H54 (cell line): ENCODE results near the gene SUN2.
"Not testable (repeated sequence)": the region's sequence is repeated elsewhere in the genome, so short reads cannot be mapped to it uniquely, and the experiment has no call there.

Experiments
- DNase-seq: peaks from one replicate; pipeline ENCODE4 v3.0.0; 2011; ENCODE audit warnings: low spot score, mixed read lengths; ENCODE audit not compliant: insufficient read length
- FAIRE-seq: peaks from 3 replicates; lab custom pipeline; 2011; peaks lifted over from hg19 to GRCh38; lab: Jason Lieb, UNC
- POLR2A ChIP-seq: IDR thresholded peaks from 2 replicates; pipeline ENCODE4 v1.6.1; 2011; ENCODE audit warnings: low read depth, mild to moderate bottlenecking, low read length

The SUN2 gene, protein sequence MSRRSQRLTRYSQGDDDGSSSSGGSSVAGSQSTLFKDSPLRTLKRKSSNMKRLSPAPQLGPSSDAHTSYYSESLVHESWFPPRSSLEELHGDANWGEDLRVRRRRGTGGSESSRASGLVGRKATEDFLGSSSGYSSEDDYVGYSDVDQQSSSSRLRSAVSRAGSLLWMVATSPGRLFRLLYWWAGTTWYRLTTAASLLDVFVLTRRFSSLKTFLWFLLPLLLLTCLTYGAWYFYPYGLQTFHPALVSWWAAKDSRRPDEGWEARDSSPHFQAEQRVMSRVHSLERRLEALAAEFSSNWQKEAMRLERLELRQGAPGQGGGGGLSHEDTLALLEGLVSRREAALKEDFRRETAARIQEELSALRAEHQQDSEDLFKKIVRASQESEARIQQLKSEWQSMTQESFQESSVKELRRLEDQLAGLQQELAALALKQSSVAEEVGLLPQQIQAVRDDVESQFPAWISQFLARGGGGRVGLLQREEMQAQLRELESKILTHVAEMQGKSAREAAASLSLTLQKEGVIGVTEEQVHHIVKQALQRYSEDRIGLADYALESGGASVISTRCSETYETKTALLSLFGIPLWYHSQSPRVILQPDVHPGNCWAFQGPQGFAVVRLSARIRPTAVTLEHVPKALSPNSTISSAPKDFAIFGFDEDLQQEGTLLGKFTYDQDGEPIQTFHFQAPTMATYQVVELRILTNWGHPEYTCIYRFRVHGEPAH

DNA sequence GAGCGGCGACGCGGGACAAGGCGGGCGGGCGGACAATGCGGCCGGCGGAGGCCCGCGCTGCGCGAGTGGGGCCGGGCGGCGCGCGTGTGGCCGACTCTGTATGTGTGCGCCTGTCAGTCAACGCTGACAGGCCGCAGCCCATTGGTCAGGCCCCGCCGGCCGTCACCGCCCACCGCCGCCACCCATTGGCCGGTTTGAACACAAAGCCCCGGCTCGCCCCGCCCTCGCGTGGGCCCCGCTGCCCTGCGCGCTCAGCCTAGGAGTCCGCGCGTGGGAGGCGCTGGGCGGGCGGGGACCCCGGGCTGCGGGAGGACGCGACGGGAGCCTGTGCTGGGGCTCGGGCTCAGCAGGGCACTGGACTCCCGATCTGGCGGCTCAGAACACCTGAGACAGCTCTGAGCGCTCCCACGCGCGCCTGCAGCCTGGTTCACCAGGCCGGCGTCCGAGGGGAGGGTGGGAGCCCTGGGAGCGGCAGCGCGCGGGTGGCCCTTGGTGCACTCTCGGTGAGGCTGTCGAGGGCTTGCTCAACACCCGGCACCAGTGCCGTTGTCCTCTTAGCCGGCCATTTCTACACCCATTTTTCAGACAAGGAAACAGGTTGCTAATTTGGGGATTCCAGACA lies at the start of gene SUN2:
SUN2 (minus strand) TSS at position 88 of the 622 bp plus-strand sequence. CDS start 3,370 bp downstream, outside the sequence.
- TF ChIP-seq POLR2A = peak; percentile 34
- FAIRE-seq = no peak
- DNase-seq = peak; percentile 72

DNA sequence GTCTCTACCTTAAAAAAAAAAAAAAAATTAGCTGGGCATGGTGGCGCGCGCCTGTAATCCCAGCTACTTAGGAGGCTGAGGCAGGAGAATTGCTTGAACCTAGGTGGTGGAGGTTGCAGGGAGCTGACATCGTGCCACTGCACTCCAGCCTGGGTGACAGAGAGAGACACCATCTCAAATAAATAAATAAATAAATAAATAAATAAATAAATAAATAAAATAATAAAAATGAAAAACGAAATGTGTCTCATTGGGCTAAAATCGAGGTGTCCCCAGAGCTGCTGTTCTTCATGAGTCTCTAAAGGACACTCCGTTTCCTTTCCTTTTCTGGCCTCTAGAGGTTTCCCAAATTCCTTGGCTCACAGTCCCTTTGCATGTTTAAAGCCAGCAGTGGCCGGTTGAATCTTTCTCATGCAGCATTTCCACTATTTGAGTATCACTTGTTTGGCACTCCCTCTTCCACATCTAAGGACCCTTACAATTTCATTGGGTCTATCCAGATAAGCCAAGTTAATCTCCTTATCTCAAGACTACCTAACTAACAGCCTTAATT lies 49.3 kb upstream of the SUN2 start:
- not testable (repeated sequence) for FAIRE-seq, DNase-seq

DNA sequence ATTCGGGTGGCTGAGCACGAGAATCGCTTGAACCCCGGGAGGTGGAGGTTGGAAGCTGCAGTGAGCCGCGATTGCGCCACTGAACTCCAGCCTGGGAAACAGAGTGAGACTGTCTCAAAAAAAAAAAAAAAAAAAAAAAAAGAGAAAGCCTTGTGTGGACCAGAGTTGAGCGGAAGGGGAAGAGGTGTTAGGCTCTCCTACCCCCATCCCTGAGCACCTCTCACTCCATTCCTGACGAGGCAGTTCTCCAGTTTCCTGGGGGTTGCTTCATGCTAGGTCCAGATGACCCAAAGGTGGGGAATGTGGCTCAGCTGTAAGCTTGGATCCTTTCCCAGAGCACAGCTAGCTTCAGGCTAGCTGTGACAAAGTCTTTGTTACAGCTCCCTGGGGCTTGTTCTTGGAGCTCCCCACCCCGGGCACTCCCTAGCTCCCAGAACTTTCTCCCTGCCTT lies 46.9 kb upstream of the SUN2 start:
- DNase-seq (peak; percentile 79), FAIRE-seq (peak; percentile 62)
- TF ChIP-seq POLR2A = no peak

DNA sequence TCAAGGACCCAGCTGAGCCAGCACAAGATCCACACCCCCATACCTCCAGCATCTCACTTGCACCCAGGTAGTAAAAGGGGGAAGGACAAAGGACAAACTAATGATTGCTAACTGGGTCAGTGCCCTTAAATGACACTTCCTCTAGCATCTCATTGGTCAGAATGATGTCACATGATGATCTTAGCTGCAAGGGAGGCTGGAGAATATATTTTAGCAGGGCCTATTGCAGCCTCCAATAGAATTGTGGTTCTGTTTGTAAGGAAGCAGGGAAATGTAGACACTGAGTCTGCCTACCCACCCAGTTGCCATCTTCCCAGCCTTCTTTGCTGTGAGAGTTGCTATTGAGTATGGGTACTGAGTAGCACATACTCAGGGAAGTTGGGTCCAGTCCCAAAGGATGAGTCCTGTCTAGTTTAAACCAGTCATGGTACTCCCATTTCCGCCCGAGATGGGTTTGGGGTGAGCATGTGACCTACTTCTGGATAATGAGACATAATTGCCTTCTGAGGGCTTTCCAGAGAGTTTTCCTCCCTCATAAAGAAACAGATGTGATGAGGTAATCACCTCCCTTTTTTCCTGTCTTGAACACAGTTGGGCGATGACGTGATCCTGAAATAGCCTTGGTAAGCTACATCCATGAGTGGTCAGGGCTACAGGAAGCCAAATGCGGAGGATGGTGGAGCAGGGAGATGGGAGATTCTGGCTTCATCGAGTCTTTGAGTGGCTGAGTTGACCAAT lies 43.6 kb upstream of the SUN2 start:
- no peak for TF ChIP-seq POLR2A
- no peak for FAIRE-seq
- DNase-seq = no peak

DNA sequence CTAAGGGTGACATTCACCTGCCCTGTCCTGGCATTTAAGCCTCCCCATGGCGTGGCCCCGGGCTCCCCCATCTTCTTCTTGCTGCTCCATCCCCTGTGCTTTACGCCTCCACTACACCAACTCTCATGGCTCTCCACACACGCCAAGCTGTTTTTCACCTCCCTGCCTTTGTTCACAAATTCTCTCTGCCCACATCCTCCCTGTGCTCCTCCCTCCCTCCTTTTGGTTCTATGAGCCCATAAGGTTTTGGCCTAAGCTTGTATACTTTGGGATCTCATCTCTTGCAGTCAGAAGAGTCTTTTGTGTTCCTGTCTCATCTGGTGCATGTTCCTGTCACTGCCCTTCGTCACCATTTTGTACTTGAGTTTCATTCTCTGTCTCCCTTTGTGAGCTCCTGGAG lies 42.7 kb upstream of the SUN2 start:
- no peak for DNase-seq
- no peak for FAIRE-seq
- no peak for TF ChIP-seq POLR2A

DNA sequence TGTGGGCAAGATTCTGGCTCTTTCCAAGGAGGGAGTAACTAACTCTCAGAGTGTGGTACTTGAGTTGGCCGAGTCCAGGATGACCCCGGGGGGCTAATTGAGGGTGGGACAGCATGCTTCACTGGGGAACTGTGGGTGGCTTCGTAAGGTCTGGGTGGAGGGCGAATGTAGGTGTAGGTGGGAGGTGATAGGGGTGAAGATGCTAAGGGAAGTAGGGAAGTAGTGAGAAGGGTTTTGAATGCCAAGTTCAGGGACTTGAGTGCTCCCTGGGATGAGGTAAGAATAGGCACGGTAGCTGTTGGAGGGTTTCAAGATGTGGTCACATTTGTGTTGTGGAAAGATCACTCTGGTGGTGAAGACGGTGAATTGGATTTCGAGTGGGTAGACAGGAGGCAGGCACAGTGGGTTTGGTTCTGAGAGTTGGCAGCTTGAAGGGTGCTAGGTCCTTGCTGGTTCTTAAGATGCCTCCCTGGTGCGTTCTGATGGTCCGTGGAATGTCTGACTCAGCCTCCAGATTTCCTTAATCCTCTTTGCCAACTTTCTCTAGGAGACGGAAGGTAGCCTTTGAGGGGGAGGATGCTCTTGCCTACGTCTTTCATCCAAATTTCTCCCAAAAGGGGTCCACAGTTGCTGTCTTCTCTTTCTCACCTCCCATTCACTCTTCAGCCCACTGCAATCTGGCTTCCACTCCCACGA lies 40.6 kb upstream of the SUN2 start:
- TF ChIP-seq POLR2A = no peak
- DNase-seq (no peak), FAIRE-seq (no peak)

DNA sequence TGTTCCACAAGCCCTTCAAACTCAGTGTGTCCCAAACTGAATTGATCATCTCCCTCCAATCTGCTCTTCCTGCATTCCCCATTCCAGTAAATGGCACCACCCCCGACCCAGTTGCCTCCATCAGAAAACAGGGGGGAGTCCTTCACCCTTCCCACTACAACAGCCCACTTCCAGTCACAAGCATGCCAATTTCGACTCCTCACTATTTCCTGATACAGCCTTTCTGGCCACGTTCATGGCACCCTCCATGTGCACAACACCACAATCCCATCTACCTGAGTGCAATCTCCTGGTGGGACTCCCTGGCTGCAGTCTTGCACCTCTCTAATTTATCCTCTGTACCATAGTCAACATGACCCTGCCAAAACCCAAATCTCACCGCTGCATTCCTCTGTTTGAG lies 39.8 kb upstream of the SUN2 start:
- no peak for TF ChIP-seq POLR2A
- DNase-seq (no peak), FAIRE-seq (no peak)

DNA sequence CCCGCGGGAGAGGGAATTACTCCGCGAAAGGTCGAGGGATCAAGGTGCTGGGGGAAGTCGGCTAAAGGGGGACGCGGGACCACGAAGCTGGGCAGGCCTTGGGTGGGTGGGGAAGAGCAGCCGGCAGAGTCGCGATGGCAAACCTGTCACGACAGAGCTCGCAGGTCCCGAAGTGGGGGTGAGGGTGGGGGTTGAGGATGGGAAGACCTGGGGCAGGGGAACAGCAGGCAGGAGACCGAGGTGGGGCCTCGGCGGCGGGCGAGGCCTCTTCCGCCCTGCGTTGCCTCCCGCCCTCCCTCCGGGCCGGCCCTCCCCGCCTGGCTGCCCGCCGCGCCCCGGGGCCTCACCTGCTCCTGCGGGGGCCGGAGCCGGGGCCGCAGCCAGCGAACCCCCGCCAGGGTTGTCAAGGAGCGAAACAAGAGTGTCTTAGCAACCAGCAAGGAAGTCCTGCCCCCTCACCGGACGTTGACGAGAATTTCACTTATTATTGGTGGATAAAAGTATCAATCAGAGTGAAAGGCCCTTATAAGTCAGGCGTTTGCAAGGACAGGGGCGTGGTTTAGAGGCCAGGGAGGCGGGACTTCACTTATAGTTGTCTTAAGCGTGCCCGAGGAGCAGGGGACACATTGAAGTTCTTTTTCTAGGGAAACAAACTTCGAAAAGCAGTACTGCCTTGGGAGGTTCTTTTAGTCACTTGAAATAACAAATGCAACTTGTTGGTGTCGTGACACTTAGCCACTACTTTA lies 38.1 kb upstream of the SUN2 start, which contains the start of gene DNAL4:
DNAL4 (minus strand) TSS at position 423 of the 746 bp plus-strand sequence. CDS start 11,412 bp downstream, outside the sequence.
- peak; percentile 81 for FAIRE-seq

DNA sequence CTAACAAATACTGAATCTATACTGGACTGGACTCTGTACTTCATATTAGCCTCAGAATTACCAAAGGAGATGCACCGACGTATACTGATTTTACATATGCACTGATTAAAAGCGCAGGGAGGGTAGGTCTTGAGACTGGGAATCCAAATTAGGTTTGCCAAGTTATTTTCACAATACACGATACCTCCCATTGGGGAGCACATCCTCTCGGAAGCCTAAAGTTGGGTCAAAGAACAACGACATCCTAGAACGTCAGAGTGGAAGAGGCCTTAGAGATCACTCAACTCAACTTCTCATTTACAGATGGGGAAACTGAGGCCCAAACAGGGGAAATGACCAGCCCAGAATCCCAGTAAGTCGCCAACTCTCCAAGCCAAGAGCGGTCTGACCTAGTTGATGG lies 37.5 kb upstream of the SUN2 start:
- no peak for TF ChIP-seq POLR2A
- DNase-seq (no peak), FAIRE-seq (no peak)

More for the DNA sequence above, 38.1 kb upstream of the SUN2 start, which contains the start of gene DNAL4:
- TF ChIP-seq POLR2A = no peak
- DNase-seq = peak; percentile 72

DNA sequence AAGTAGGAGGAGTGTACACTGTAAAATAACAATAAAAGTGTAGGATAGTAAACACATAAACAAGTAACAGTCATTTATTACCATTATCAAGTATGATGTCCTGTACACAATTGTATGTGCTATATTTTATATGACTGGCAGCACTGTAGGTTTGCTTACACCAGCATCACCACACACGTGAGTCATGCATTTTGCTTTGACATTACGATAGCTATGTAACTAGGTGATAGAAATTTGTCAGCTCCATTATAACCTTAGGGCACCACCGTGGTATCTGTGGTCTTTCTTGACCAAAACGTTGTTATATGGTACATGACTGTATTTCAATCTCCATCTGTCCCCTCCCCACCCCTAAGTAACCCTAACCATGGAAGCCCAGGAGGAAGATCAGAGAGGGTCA lies 37.0 kb upstream of the SUN2 start:
- no peak for FAIRE-seq
- no peak for DNase-seq
- no peak for TF ChIP-seq POLR2A

DNA sequence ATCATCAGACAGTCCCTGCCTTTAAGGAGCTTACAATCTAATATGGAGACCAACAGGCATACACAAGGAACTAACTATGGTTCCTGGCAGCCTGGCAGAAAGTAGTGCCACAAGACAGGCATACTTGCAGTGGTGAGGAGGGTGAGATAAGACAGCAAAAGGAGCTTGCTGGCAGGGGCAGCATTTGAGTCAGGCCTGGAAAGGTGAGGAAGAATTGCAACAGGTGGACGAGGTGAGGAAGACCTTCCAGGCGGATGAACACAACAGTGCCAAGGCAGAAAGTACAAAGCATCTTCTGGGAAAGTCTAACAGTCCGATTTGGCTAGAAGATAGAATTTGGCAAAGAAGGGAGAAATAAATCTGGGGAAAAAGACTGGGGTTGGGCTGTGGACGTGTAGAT lies 33.8 kb upstream of the SUN2 start:
- no peak for TF ChIP-seq POLR2A
- DNase-seq (no peak), FAIRE-seq (no peak)

DNA sequence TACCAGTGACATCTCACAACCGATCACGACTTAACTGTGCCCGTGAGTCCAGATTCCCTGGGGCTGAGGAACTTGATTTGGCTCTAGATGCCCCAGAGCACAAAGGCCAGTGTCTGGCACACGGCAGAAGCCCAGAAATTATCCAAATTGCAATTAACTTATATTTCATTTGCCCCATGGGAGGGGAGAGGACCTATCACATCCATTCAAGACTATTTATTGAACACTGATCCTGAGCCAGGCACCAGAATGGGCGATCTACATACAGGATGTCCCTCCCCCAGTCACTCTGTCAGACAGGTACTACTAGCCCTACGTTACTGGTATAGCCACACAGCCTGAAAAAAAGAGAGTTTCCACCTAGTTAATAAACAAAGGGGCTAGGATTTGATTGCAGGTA lies 33.0 kb upstream of the SUN2 start:
- FAIRE-seq = no peak

More for the DNA sequence above, 33.0 kb upstream of the SUN2 start:
- no peak for DNase-seq
- TF ChIP-seq POLR2A = no peak
